H1 (cell line): Measurements from ENCODE around the gene PLXNB3. TPM values are rescaled to one million over a fixed set of nuclear protein-coding genes. Genes with fewer than 3 reads are reported as not detected.
A peak's percentile ranks its signal among the peaks of the same experiment; 100 is the strongest.

Experiments used
- BRCA1 ChIP-seq: IDR thresholded peaks from 2 replicates; pipeline ENCODE4 v1.6.1; 2012; ENCODE audit warnings: low read depth, low read length, improper control_type of control experiment
- CBX5 ChIP-seq: fragments of 300-800, 300-1000 bp; sonication (generic); IDR thresholded peaks from 2 replicates; pipeline ENCODE4 v1.7.1; 2016; ENCODE audit warnings: antibody characterized with exemption, low read length, low read depth
- CHD7 ChIP-seq: fragments of 300-600 bp; sonication (generic); IDR thresholded peaks from 2 replicates; pipeline ENCODE4 v1.7.1; 2012; ENCODE audit warnings: low read length, moderate library complexity, mild to moderate bottlenecking, inconsistent platforms; ENCODE audit not compliant: insufficient replicate concordance
- HDAC2 ChIP-seq, 2 experiments: fragments of 300-600 bp in 1 of 2; sonication (generic) in 1 of 2; IDR thresholded peaks; 2 replicates each; pipeline ENCODE4 v1.6.1; 2011 to 2012; ENCODE audit warnings: low read depth in 2 of 2, low read length in 2 of 2, mild to moderate bottlenecking in 2 of 2, moderate library complexity in 2 of 2, borderline replicate concordance in 1 of 2, inconsistent platforms in 1 of 2
- PHF8 ChIP-seq: fragments of 200-600 bp; sonication (generic); conservative IDR thresholded peaks from 2 replicates; pipeline ENCODE4 v1.7.1; 2012; ENCODE audit warnings: low read depth, mild to moderate bottlenecking, inconsistent platforms, low read length, moderate library complexity
- POLR2AphosphoS5 ChIP-seq: IDR thresholded peaks from 2 replicates; pipeline ENCODE4 v1.6.1; 2011; ENCODE audit warnings: low read depth, low read length
- SIN3A ChIP-seq, 2 experiments: IDR thresholded peaks in 1 of 2; conservative IDR thresholded peaks in 1 of 2; 2 replicates each; pipeline ENCODE4 v1.6.1; 2011 to 2012; ENCODE audit warnings: low read length in 2 of 2, improper control_type of control experiment in 1 of 2, low read depth in 1 of 2, mild to moderate bottlenecking in 1 of 2
- SP4 ChIP-seq: IDR thresholded peaks from 2 replicates; pipeline ENCODE4 v1.6.1; 2012; ENCODE audit warnings: low read length, inconsistent platforms
- TEAD4 ChIP-seq: IDR thresholded peaks from 2 replicates; pipeline ENCODE4 v1.6.1; 2012; ENCODE audit warnings: low read depth, low read length, inconsistent platforms, mixed read lengths
- polyA plus RNA-seq, 7 experiments: library from polyadenylated mRNA; depleted of rRNA in 3 of 7; stranded (reverse) in 5 of 7; unstranded in 2 of 7; fragments of >200 nt in 5 of 7; fragments of 200-250 nt in 2 of 7; gene quantifications; 1 replicate in 5 of 7; 2 replicates in 1 of 7; 4 replicates in 1 of 7; pipeline versions ENCODE4 v1.2.1 to v1.2.3, GENCODE V29; 2011 to 2013; ENCODE audit warnings: missing spikeins in 2 of 7, mixed read lengths in 2 of 7
- total RNA-seq: library from RNA; stranded (reverse); fragmentation: NEBNext Ultra II Directional; extraction: Animal tissue kit (Norgen Biotek cat#: 25700); gene quantifications from 2 replicates; pipeline ENCODE4 v1.2.1, GENCODE V29; 2021

Gene PLXNB3
- total and polyA plus RNA-seq, 2 of the 8 experiments (the other 6 are each of a cell fraction or from before 2014, with no cell fraction given): 1.2 to 2.7 TPM

GRCh38 chrX:153794018-153794896 lies 30.2 kb downstream of the PLXNB3 start, which contains the start of the genes IDH3G and SSR4 (continued):
- peak; percentile 43 to 95; a peak in 2 of 4 replicates for TF ChIP-seq SIN3A (conservative IDR thresholded peaks at IDR 0.05 in 1 of 2, IDR thresholded peaks at IDR 0.05 in 1 of 2; ENCODE audit: low read depth in 1 of 2, low read length in 2 of 2)
- TF ChIP-seq BRCA1: peak; percentile 77
- no peak for TF ChIP-seq TEAD4
- peak; percentile 49; the same call in 1 of the 2 replicates for TF ChIP-seq POLR2AphosphoS5
- TF ChIP-seq SP4: no peak
- no peak for TF ChIP-seq CHD7
- TF ChIP-seq PHF8: peak; percentile 67
- 0 out of 4 replicates have a peak, but pooled peaks of 1 of the 2 experiments have one; percentile 41 for TF ChIP-seq HDAC2 (IDR thresholded peaks at IDR 0.05; ENCODE audit: borderline replicate concordance in 1 of 2, low read depth in 2 of 2, low read length in 2 of 2)
- no peak for TF ChIP-seq CBX5
- TF ChIP-seq, all 59 proteins: peak for 18
